WERI-Rb-1 (cell line): Measurements from ENCODE around the gene BIRC7.
"Not testable (repeated sequence)": the region's sequence is repeated elsewhere in the genome, so short reads cannot be mapped to it uniquely, and the experiment has no call there.

Experiments
- DNase-seq: peaks from one replicate; pipeline ENCODE4 v3.0.0-alpha.2; 2020
- H3K27ac ChIP-seq: fragments of 250-450 bp; sonication (Bioruptor Pico); 2 replicates; pipeline ENCODE4 v1.5.1; 2020; ENCODE audit warnings: mild to moderate bottlenecking, moderate library complexity
- H3K27me3 ChIP-seq: fragments of 250-450 bp; sonication (Bioruptor Pico); 2 replicates; pipeline ENCODE4 v1.5.1; 2021; ENCODE audit warnings: mild to moderate bottlenecking, low read depth, moderate library complexity; ENCODE audit not compliant: insufficient read depth, severe bottlenecking
- H3K36me3 ChIP-seq: fragments of 250-450 bp; sonication (Bioruptor Pico); 2 replicates; pipeline ENCODE4 v1.5.1; 2020; ENCODE audit warnings: mild to moderate bottlenecking, moderate library complexity
- H3K4me3 ChIP-seq: 2 replicates; pipeline ENCODE4 v1.5.1; 2011; ENCODE audit warnings: low read depth, mild to moderate bottlenecking, control low read depth, low read length
- H3K9me3 ChIP-seq: fragments of 250-450 bp; sonication (Bioruptor Pico); 2 replicates; pipeline ENCODE4 v1.5.1; 2021; ENCODE audit warnings: mild to moderate bottlenecking, moderate library complexity; ENCODE audit not compliant: severe bottlenecking
- TF ChIP-seq, protein P1 (sequence below): IDR thresholded peaks from 2 replicates; pipeline ENCODE4 v1.5.1; 2011; ENCODE audit warnings: low read depth, mild to moderate bottlenecking, control low read depth, inconsistent platforms, low read length

The BIRC7 gene

DNA sequence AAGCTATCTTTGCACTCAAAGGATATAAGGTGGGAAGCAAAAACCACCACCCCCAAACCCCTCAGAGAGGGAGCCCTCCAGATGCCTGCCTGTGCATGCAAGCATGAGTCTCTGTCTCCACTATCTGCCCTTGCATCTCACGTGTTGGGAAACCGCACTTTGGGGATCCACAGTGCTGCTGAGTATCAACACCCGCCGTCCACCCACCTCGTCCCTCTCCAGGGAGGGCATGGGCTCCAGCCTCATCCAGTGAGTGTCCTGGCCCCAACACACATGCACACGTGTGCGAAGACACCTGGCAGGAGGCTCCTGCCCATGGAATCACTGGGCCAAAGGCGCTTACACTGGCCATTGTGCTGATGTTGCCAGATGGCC lies 16.3 kb upstream of the BIRC7 start:
- H3K9me3 ChIP-seq, result no peaks in the 10 kb centered on the region
- H3K36me3 ChIP-seq, result peaks cover 7% of the 10 kb centered on the region
- TF ChIP-seq, protein P1, sequence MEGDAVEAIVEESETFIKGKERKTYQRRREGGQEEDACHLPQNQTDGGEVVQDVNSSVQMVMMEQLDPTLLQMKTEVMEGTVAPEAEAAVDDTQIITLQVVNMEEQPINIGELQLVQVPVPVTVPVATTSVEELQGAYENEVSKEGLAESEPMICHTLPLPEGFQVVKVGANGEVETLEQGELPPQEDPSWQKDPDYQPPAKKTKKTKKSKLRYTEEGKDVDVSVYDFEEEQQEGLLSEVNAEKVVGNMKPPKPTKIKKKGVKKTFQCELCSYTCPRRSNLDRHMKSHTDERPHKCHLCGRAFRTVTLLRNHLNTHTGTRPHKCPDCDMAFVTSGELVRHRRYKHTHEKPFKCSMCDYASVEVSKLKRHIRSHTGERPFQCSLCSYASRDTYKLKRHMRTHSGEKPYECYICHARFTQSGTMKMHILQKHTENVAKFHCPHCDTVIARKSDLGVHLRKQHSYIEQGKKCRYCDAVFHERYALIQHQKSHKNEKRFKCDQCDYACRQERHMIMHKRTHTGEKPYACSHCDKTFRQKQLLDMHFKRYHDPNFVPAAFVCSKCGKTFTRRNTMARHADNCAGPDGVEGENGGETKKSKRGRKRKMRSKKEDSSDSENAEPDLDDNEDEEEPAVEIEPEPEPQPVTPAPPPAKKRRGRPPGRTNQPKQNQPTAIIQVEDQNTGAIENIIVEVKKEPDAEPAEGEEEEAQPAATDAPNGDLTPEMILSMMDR, result no peak
- DNase-seq, result no peak
- peaks cover 7% of the 10 kb centered on the region for H3K27me3 ChIP-seq
- no peak overlapping the region for H3K4me3 ChIP-seq
- H3K27ac ChIP-seq, result no peak overlapping the region

DNA sequence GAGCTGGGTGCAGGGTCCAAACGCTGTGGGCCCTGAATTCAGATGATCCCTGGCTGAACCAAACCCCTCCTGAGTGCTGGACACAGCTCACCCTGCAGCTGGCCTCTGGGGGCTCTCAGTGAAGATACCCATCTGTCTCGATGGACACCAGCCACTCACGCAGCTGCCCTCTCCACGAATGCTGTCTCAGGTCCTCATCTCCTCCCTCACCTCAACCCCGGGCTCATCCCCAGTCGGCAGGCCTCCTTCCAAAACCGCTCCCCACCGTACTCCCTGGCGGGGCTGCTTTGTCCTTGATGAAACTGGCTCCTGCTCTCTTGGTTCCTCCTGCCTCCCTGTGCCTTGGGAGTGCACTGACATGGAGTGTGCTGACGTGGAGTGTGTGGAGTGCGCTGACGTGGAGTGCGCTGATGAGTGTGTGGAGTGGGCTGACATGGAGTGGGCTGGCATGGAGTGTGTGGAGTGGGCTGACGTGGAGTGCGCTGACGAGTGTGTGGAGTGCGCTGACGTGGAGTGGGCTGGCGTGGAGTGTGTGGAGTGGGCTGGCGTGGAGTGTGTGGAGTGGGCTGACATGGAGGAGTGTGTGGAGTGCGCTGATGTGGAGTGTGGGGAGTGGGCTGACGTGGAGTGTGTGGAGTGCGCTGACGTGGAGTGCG lies 15.7 kb upstream of the BIRC7 start:
- H3K9me3 ChIP-seq, result no peaks in the 10 kb centered on the region
- TF ChIP-seq, protein P1, result no peak
- H3K27me3 ChIP-seq, result peaks cover 7% of the 10 kb centered on the region
- no peak overlapping the region for H3K27ac ChIP-seq
- no peak for DNase-seq
- H3K36me3 ChIP-seq, result peaks cover 1% of the 10 kb centered on the region; the same call in 1 of the 2 replicates
- no peak overlapping the region for H3K4me3 ChIP-seq

DNA sequence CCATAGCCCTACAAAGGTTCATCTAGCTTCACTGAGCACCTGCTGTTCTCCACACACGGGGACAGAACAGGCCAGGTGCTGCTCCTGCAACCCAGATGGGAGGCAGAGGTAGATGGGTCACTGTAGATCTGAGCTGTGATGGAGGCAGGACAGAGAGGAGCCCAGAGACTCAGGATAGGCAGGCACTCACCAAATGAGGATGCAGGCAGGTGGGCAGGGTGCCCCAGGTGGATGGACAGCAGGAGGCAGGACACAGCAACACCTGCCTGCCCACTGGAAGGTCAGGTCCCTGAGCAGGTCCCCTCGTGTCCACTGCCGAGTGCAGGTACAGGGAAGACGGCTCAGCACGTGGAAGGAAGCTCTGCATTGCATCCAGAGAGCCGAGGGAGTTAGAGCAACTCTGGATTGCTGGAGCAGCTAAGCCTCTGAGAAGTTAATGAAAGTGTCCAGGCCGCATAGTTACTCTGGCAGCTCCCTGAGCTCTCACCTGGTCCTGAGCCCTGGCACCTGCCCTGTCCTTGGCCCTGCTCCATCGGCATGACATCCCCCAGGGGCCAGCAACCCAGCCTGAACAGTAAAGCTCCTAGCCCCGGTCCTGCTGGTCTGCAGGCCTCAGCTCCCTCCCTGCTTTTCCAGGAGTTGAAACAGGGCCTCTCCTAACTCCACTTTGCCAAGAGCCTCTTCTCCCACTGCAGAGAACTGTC lies 14.9 kb upstream of the BIRC7 start:
- Histone ChIP-seq H3K9me3 (no peaks in the 10 kb centered on the region), H3K4me3 (no peak overlapping the region), H3K27ac (no peak overlapping the region), H3K27me3 (peaks cover 7% of the 10 kb centered on the region), H3K36me3 (no peaks in the 10 kb centered on the region)
- DNase-seq, result no peak
- TF ChIP-seq, protein P1, result no peak

DNA sequence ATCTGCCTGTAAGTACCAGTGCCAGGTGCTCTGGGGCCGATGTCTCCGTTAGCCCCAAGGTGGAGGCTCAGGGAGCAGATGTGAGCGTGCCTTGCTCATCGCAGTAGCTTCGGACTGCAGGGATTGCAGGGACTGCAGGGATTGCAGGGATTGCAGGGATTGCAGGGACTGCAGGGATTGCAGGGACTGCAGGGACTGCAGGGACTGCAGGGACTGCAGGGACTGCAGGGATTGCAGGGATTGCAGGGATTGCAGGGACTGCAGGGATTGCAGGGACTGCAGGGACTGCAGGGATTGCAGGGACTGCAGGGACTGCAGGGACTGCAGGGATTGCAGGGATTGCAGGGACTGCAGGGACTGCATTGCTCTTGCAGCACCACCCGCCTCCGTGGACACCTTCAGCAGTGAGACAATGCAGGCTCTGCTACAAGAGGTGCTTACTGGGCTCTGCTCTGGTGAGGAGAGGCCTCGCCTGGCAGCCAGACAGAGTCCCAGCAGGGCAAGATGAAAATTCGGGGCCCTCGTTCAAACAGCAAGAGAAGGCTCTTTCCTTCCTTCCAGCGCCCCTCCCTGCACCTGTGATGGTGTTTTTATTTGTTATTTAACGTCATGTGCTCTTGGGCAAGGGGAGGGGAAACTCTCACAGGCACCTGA lies 14.2 kb upstream of the BIRC7 start:
- not testable (repeated sequence) for H3K36me3 ChIP-seq, DNase-seq, H3K27me3 ChIP-seq, H3K27ac ChIP-seq, H3K9me3 ChIP-seq, H3K4me3 ChIP-seq

DNA sequence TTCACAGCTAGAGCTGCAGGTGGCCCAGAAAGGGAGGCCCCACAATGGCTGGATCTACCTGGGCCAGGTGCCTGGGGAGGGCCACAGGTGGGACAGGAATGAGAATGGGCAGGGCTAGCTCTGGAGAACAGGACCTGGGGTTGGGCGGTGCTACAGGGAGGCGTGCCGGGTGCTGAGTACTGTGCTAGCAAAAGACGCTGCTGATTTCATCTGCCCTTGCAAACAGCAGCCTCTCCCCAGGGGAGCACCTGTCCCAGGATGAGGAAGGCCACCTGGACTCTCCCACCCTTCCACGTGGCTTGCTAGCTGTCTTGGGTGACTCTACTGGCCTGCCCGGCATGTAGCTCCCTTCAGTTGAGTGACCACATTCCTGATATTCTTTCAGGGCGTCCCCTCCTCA lies 13.2 kb upstream of the BIRC7 start:
- TF ChIP-seq, protein P1, result no peak
- Histone ChIP-seq H3K36me3 (no peaks in the 10 kb centered on the region), H3K9me3 (no peaks in the 10 kb centered on the region), H3K4me3 (no peak overlapping the region), H3K27me3 (peaks cover 7% of the 10 kb centered on the region), H3K27ac (no peak overlapping the region)
- DNase-seq, result no peak

DNA sequence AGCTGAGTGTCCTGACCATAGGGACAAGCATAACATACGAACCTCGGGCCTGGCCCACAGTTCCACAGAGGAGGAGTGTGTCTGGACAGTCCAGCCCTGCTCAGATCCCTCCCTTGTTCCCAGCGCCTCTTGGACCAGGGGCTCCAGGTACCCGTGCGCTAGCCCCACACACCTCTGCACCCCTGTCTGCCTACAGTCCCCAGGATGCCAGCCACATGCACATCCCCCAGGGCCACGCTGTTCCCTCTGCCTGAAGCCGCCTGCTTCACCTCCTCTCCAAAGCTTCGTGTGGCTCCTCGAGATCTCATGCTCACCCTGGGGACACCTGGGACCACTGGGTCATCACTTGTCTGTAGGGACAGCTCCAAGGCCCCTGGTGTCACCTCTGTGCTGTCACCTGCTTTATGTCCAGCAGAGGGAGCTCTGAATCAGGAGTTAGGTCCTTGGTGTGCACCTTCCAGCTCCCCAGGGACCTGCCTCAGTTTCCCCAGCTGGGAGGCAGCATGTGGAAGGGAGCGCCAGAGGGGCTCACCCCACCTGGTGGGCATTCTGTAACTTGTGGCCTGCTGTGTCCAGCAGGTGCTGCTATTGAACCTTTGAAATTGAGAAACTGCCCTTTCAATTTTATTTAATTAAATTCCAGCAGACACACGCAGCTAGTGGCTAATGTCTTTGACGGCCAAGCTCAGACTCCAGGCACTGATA lies 12.4 kb upstream of the BIRC7 start:
- no peaks in the 10 kb centered on the region for H3K9me3 ChIP-seq
- DNase-seq, result peak; percentile 68
- no peak overlapping the region for H3K4me3 ChIP-seq
- H3K36me3 ChIP-seq, result no peaks in the 10 kb centered on the region
- H3K27ac ChIP-seq, result no peak overlapping the region
- TF ChIP-seq, protein P1, result peak; percentile 89
- H3K27me3 ChIP-seq, result peaks cover 7% of the 10 kb centered on the region
